HCEC 1CT (cell line): ENCODE results near the gene KRT7.
"Not testable (repeated sequence)": the region's sequence is repeated elsewhere in the genome, so short reads cannot be mapped to it uniquely, and the experiment has no call there.

Experiments
- DNase-seq: peaks from one replicate; pipeline ENCODE4 v3.0.0-alpha.2; 2017

The KRT7 gene

GRCh38 chr12:52245962-52246569 is 13.0 kb downstream of the KRT7 start:
- DNase-seq: no peak

- DNase-seq: no peak
Observed at GRCh38 chr12:52246720-52247621, 13.9 kb downstream of the KRT7 start.

GRCh38 chr12:52247622-52248540 is 14.8 kb downstream of the KRT7 start:
- no peak for DNase-seq

GRCh38 chr12:52248541-52249461 is 15.8 kb downstream of the KRT7 start:
- no peak for DNase-seq

- DNase-seq: no peak
Observed at GRCh38 chr12:52249511-52250047, 16.5 kb downstream of the KRT7 start.

DNA sequence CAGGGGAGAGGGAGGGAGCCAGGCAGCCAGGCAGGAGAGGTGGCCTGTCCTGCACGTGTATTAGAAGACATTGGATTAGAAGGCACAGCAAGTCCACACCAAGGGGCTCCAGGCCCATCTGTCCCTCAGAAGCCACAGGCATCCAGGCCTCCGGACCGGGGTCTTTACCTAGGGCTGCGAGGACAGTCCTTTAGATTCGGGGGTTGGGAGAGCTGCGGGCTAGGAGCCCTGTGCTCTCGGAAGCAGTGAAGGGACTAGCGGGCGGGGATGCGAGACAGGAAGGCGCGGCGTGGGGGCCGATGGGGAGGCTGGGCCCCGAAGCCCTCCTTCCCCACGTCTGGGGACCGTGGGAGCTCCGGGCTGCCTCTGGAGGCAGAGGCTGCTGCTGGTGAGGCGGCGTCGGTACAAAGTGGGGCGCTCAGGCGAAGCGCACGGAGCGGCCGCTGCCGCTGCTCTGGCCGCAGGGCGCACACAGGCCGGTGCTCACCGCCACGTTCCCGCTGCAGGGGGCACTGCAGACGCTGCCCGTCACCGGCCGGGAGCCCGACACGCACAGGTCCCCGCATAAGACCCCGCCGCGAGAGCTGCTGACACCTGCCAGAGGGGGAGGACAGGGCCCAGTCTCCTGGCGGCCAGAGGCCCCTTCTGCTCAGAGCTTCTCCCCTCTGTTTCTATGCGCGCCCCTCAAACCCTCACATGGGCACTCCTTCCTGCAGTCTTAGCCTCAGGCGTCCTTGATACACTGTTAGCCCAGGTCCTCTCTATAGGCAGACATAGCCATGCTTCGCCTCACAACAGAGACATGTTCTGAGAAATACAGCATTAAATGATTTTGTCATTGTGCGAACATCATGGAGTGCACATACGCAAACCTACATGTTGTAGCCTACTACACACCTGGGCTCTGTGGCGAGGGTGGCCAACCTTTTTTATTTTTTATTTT is 17.3 kb downstream of the KRT7 start:
- no peak for DNase-seq

- DNase-seq: no peak
Observed at GRCh38 chr12:52251367-52252051, 18.5 kb downstream of the KRT7 start.

DNA sequence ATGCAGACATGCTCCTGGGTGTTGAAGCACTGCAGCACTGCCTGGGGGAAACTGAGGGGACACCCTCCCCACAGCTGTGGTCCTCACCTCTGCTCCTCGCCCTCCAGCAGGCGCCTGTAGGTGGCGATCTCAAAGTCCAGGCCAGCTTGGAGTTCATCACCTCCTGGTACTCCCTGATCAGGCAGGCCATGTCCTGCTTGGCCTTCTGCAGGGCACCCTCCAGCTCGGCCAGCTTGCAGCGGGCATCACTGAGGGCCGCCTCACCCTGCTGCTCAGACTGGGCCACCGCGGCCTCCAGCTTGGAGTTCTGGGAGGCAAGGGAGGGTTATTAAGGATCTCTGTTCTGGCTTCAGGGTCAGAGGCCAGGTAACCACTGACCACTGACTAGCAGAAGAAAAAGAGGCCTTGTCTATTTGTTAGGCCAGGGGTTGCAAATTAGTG is 19.2 kb downstream of the KRT7 start:
- not testable (repeated sequence) for DNase-seq

DNA sequence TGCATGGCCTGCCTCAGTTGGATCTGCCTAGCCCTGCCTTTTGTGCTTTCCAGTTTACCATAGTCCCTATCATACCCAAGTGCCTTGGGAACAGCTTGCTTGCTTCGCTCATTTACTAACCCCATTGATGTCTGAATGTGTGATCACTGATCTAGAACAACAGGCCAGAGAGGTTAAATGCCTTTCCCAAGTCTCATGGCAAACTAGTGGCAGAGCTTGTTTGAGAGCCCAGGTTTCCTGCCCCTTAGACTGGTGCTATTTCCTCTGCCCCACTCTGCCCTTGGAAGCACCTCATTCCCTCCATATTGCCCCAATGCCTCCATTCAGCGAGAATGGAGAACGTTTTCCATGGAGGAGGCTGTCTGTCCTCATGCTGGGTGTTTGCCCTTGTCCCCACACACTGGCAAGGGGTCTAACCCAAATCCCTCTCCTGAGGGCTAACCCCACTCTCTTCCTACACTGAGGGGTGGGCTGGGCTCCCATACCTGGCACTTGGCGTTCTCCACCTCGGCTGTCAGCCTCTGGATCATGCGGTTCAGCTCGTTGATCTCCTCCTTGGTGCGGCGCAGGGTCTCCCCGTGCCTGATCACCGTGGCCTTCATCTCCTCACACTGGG is 19.8 kb downstream of the KRT7 start:
- DNase-seq: no peak

DNA sequence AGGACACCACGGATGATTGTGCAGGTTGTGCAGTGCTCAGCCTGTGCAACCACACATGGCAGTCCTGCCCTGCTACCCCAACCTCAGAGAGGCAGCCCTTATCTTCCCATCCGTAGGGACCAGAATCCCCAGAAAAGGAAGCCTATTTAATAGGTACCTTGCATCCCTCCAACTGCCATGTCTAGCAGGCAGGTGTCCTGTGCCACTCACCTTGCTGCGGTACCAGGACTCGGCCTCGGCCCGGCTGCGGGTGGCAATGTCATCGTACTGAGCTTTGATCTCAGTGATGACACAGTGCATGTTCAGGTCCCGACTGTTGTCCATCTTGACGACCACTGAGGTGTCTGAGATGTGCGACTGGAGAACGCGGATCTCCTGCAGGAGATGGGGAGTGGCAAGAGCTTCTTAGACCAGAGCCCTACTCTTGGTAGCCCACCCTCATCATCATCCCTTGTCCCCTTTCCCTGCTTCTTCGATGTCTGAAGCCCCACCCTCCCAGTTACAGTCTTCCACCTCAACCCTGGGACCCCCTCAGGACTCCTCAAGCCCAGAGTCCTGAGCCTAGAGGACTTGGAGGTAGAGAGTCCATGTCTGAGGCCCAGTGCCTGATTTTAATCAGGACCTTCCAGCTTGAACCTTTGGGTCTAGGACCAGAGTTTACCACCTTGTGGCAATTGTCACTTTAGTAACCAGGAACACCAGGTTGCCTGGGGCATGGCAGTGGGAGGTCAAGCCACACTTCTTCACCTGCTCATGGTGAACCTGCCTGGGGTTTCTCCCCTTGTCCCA is 20.5 kb downstream of the KRT7 start:
- DNase-seq: no peak

DNA sequence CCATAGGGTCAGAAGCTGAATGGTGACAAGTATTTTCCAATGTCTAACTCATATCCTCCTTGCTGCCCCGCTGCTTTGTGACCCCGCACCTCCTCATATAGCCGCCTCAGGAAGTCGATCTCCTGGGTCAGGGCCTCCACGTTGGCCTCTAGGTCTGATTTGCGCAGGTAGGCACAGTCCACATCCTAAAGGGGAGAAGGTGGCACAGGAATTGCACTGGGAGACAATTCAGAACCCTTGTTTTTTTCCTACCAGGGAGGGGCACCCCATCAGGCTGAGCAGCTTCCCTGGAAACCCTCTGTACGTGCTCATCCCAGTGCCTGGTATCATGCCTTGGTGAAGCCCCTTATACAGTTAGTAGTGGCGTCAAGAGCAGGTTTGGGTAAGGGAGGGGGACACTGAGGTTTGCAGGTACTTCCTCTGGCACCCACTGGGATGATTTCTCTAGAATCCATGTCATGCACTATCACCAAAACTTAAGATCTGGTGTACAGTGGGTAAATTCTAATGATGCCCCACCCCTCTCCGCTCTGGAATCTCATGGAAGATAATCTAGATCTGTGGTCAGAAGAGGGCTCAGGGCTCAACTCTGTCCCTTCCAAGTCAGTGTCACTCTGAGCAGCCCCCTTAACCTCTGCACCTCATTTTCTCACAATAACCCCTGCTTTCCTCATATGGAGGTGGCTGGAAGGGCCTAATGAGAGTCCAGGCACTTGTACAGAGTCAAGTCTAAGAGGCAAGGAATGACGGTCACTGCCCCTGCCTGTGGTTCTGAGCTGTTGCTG is 21.3 kb downstream of the KRT7 start:
- no peak for DNase-seq

DNA sequence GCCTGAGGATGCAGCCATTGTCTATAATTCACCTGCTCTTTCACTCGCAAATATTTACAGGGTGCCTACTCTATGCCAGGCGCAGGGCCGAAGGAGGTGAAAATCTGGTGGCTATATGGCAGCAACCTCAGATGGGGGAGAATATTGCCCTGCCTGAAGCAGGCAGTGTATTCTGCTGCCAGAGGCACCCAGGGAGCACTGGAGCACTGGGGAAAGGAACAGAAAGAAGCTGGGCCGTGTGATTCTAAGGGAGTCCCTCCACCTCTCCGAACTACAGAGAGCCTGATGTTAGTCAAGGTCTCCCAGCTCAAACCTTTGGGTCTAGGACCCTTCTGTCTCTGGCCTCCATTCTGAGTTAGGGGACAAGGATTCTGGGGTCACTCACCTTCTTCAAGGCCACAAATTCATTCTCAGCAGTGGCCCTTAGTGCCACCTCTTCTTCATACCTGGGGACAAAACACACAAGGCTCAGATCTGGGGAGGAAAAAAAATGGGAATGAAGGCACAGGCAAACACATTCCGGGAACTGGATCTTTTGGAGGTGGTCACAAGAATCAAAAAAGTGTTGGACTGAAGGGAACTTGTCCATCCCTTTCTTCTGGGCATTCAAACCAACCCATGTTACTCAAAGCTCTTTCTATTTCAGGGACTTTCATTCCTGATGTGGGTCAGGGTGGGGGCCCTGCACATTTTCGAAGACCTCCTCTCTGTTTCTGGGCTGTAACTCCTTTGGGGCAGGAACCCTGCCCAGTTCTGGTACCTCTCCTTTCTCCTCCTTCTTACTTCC is 22.1 kb downstream of the KRT7 start:
- DNase-seq: no peak

DNA sequence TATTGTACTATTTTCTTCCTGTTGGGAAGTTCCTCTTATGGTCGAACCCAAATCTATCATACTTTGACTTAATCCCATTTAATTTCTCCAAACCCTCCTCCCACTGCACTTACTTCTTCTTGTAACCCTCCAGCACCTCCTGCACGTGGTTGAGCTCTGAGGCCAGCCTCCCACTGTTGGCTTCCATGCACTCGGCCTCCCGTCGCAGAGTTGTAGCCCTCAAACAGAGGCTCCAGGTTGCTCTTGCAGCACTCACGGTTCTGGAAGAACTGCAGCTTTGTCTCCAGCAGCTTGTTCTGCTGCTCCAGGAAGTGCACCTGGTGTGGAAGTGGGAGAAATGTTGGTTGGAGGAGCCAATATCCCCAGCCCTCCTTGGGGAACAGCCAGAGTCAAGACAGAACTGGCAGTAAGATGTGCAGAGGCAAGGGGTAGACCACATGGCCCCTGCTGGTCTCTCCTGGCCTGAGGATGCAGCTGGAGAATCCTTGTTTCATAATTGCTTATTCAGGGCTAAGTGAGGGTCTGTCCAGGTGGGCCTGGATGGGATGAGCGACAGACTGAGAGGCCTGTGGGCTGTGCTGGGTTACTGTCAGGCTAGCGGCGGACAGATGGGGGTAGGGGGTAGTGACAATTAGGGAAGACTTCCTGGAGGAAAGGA is 23.0 kb downstream of the KRT7 start:
- no peak for DNase-seq

DNA sequence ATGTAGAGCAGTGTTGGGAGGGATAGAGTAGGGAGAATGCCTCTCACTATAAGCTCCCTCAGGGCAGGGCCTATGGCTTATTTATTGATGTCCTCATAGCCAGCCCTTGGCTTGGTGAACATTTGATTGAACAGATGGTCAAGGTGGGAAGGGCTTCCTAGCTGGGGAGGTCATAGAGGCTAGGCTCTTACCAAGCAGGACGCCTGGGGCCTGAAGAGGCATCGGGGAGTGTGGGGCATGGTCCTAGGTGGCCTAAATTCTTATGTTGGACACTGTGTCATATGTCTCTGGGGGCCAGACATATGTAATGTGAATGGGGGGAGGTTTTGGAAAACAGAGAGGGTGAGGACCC is 23.5 kb downstream of the KRT7 start:
- no peak for DNase-seq

GRCh38 chr12:52257074-52257551 is 24.1 kb downstream of the KRT7 start:
- no peak for DNase-seq

GRCh38 chr12:52257922-52258321 is 24.9 kb downstream of the KRT7 start:
- not testable (repeated sequence) for DNase-seq
